Measurements from ENCODE around the gene GATAD2B.

The GATAD2B gene

GRCh38 chr1:153926405-153926804 is 3.6 kb upstream of the GATAD2B start:
- TF ChIP-seq CTCF (IDR thresholded peaks at IDR 0.05; ENCODE audit: insufficient read depth, low read length, missing control alignments) = no peak
- no peak for DNase-seq (ENCODE audit: low read depth, low spot score)
- no peak overlapping the region for H3K4me3 ChIP-seq (ENCODE audit: low read depth, low read length)
- POLR2A ChIA-PET = no interaction called here
- CTCF ChIA-PET = interaction anchor here (1.1 kb wide), 2 partner anchors 20 to 60 kb away, joined by 3 to 5 read pairs; partner anchors contain the start of genes DENND4B and RAB13

- peak overlapping the region; percentile 96 for H3K4me3 ChIP-seq (ENCODE audit: low read depth, low read length)
- no peak for DNase-seq (ENCODE audit: low read depth, low spot score)
- peak; percentile 10 for TF ChIP-seq CTCF (IDR thresholded peaks at IDR 0.05; ENCODE audit: insufficient read depth, low read length, missing control alignments)
- POLR2A ChIA-PET = interaction anchor here (1.0 to 2.3 kb wide), 5 partner anchors 18 to 63 kb away, joined by 3 to 13 read pairs (median 5); partner anchors contain the start of genes CRTC2, DENND4B, JTB and RAB13
- CTCF ChIA-PET = interaction anchor here (0.9 to 6.4 kb wide), 5 partner anchors 11 to 126 kb away, joined by 3 to 34 read pairs (median 4); partner anchors contain the start of gene DENND4B
Measured at GRCh38 chr1:153922076-153922971, 448 bp downstream of the GATAD2B start.

GRCh38 chr1:153921803-153922075 is 1.0 kb downstream of the GATAD2B start:
- TF ChIP-seq CTCF (IDR thresholded peaks at IDR 0.05; ENCODE audit: insufficient read depth, low read length, missing control alignments) = no peak
- CTCF ChIA-PET = interaction anchor here (0.9 to 6.4 kb wide), 7 partner anchors 11 to 125 kb away, joined by 3 to 34 read pairs (median 4); partner anchors contain the start of gene DENND4B
- H3K4me3 ChIP-seq (ENCODE audit: low read depth, low read length) = peak overlapping the region; percentile 96
- POLR2A ChIA-PET = interaction anchor here (1.1 to 2.3 kb wide), 2 partner anchors 24 to 46 kb away, joined by 4 to 13 read pairs; partner anchors contain the start of gene DENND4B
- no peak for DNase-seq (ENCODE audit: low read depth, low spot score)

- DNase-seq (ENCODE audit: low read depth, low spot score) = no peak
- POLR2A ChIA-PET = interaction anchor here (0.7 to 1.1 kb wide), 2 partner anchors 24 to 45 kb away, joined by 3 to 4 read pairs; no protein-coding TSS in a partner anchor
- no peak for TF ChIP-seq CTCF (IDR thresholded peaks at IDR 0.05; ENCODE audit: insufficient read depth, low read length, missing control alignments)
- CTCF ChIA-PET = interaction anchor here (1.5 to 6.4 kb wide), 4 partner anchors 24 to 84 kb away, joined by 3 to 34 read pairs (median 6); partner anchors contain the start of gene DENND4B
- H3K4me3 ChIP-seq (ENCODE audit: low read depth, low read length) = peak overlapping the region; percentile 96
Measured at GRCh38 chr1:153921080-153921802, 1.5 kb downstream of the GATAD2B start.

- DNase-seq (ENCODE audit: low read depth, low spot score) = no peak
- peak overlapping the region; percentile 96 for H3K4me3 ChIP-seq (ENCODE audit: low read depth, low read length)
- POLR2A ChIA-PET = interaction anchor here (0.7 to 1.1 kb wide), 2 partner anchors 25 to 44 kb away, joined by 3 to 4 read pairs; no protein-coding TSS in a partner anchor
- no peak for TF ChIP-seq CTCF (IDR thresholded peaks at IDR 0.05; ENCODE audit: insufficient read depth, low read length, missing control alignments)
- CTCF ChIA-PET = interaction anchor here (0.7 to 6.4 kb wide), 10 partner anchors 8 to 242 kb away, joined by 3 to 34 read pairs (median 4); partner anchors contain the start of genes DENND4B and NPR1
Measured at GRCh38 chr1:153919876-153920852, 2.6 kb downstream of the GATAD2B start.

Data from AG04449 (cell line).